H9 (cell line): ENCODE measurements around the gene NT5DC2. TPM values are rescaled to one million over a fixed set of nuclear protein-coding genes. Genes with fewer than 3 reads are reported as not detected.

Experiments
- DNase-seq: peaks from one replicate; pipeline ENCODE4 v3.0.0-alpha.2; 2017
- H2AFZ ChIP-seq: one replicate; pipeline ENCODE4 v1.6.1; 2013; ENCODE audit warnings: mild to moderate bottlenecking, low read length, control low read depth, moderate library complexity
- H2AK5ac ChIP-seq: 2 replicates; pipeline ENCODE4 v1.6.1; 2013; ENCODE audit warnings: low read length, control low read depth, mixed read lengths; ENCODE audit not compliant: insufficient read length
- H2BK120ac ChIP-seq: one replicate; pipeline ENCODE4 v1.6.1; 2013; ENCODE audit warnings: low read depth, mild to moderate bottlenecking, low read length, control low read depth, inconsistent platforms; ENCODE audit not compliant: poor library complexity, severe bottlenecking
- H2BK12ac ChIP-seq: 2 replicates; pipeline ENCODE4 v1.6.1; 2013; ENCODE audit warnings: low read length, control low read depth, mixed read lengths, low read depth; ENCODE audit not compliant: insufficient read length
- H2BK15ac ChIP-seq: 2 replicates; pipeline ENCODE4 v1.6.1; 2013; ENCODE audit warnings: low read depth, low read length, control low read depth
- H2BK20ac ChIP-seq: one replicate; pipeline ENCODE4 v1.6.1; 2013; ENCODE audit warnings: low read depth, mild to moderate bottlenecking, low read length, control low read depth, inconsistent platforms; ENCODE audit not compliant: poor library complexity, severe bottlenecking
- H2BK5ac ChIP-seq: 2 replicates; pipeline ENCODE4 v1.6.1; 2013; ENCODE audit warnings: low read length, control low read depth, mixed read lengths; ENCODE audit not compliant: insufficient read length
- H3K14ac ChIP-seq: 2 replicates; pipeline ENCODE4 v1.6.1; 2013; ENCODE audit warnings: low read length, control low read depth; ENCODE audit not compliant: insufficient read depth
- H3K18ac ChIP-seq: 2 replicates; pipeline ENCODE4 v1.6.1; 2013; ENCODE audit warnings: low read depth, mild to moderate bottlenecking, mixed read lengths, low read length, control low read depth; ENCODE audit not compliant: insufficient read length
- H3K23ac ChIP-seq: 2 replicates; pipeline ENCODE4 v1.6.1; 2013; ENCODE audit warnings: low read length, control low read depth, mixed read lengths, low read depth; ENCODE audit not compliant: insufficient read length
- H3K23me2 ChIP-seq: 2 replicates; pipeline ENCODE4 v1.6.1; 2013; ENCODE audit warnings: low read depth, mild to moderate bottlenecking, mixed read lengths, low read length, control low read depth; ENCODE audit not compliant: insufficient read length, poor library complexity, severe bottlenecking
- H3K27ac ChIP-seq: 2 replicates; pipeline ENCODE4 v1.5.1; 2013; ENCODE audit warnings: low read length, control low read depth, mixed read lengths, low read depth; ENCODE audit not compliant: insufficient read length
- H3K27me3 ChIP-seq: 2 replicates; pipeline ENCODE4 v1.6.1; 2013; ENCODE audit warnings: low read length, control low read depth, inconsistent platforms; ENCODE audit not compliant: insufficient read depth
- H3K4ac ChIP-seq: 2 replicates; pipeline ENCODE4 v1.6.1; 2013; ENCODE audit warnings: low read depth, mild to moderate bottlenecking, control low read depth, inconsistent platforms, low read length, moderate library complexity
- H3K4me1 ChIP-seq: 2 replicates; pipeline ENCODE4 v1.6.1; 2013; ENCODE audit warnings: low read length, control low read depth, inconsistent platforms; ENCODE audit not compliant: insufficient read depth
- H3K4me2 ChIP-seq: 2 replicates; pipeline ENCODE4 v1.6.1; 2013; ENCODE audit warnings: low read length, control low read depth, mixed read lengths; ENCODE audit not compliant: insufficient read length, insufficient read depth
- H3K56ac ChIP-seq: 2 replicates; pipeline ENCODE4 v1.6.1; 2013; ENCODE audit warnings: low read depth, mild to moderate bottlenecking, mixed read lengths, low read length, control low read depth; ENCODE audit not compliant: insufficient read length
- H3K79me1 ChIP-seq: 2 replicates; pipeline ENCODE4 v1.6.1; 2013; ENCODE audit warnings: low read depth, mild to moderate bottlenecking, moderate library complexity, low read length, control low read depth, inconsistent platforms; ENCODE audit not compliant: insufficient read depth, poor library complexity, severe bottlenecking
- H3K79me2 ChIP-seq: 2 replicates; pipeline ENCODE4 v1.6.1; 2013; ENCODE audit warnings: low read length, control low read depth, inconsistent platforms; ENCODE audit not compliant: insufficient read depth
- H3K9ac ChIP-seq: 2 replicates; pipeline ENCODE4 v1.6.1; 2013; ENCODE audit warnings: low read length, control low read depth, mixed read lengths; ENCODE audit not compliant: insufficient read length; ENCODE audit errors: extremely low read depth
- H3K9me3 ChIP-seq: one replicate; pipeline ENCODE4 v1.6.1; 2013; ENCODE audit warnings: low read depth, low read length, inconsistent platforms; ENCODE audit not compliant: control insufficient read depth
- H3T11ph ChIP-seq: one replicate; pipeline ENCODE4 v1.6.1; 2013; ENCODE audit warnings: mild to moderate bottlenecking, low read length, control low read depth, inconsistent platforms
- H4K20me1 ChIP-seq: one replicate; pipeline ENCODE4 v1.6.1; 2013; ENCODE audit not compliant: control insufficient read depth, insufficient read length, insufficient read depth
- H4K5ac ChIP-seq: 2 replicates; pipeline ENCODE4 v1.6.1; 2013; ENCODE audit warnings: low read depth, mild to moderate bottlenecking, mixed read lengths, low read length, control low read depth; ENCODE audit not compliant: insufficient read length
- H4K8ac ChIP-seq: replicated peaks from 2 replicates; pipeline ENCODE4 v1.6.1; 2013; ENCODE audit warnings: low read length, control low read depth, mixed read lengths, low read depth; ENCODE audit not compliant: insufficient read length
- H4K91ac ChIP-seq: 2 replicates; pipeline ENCODE4 v1.6.1; 2013; ENCODE audit warnings: low read depth, mild to moderate bottlenecking, moderate library complexity, mixed read lengths, low read length, control low read depth; ENCODE audit not compliant: insufficient read length
- H3K27ac Mint-ChIP-seq, 3 experiments: 2 replicates in 2 of 3; 3 replicates in 1 of 3; pipeline ENCODE4 v1.8.0; 2020 to 2021; ENCODE audit warnings: mixed read lengths in 3 of 3, mild to moderate bottlenecking in 1 of 3, moderate library complexity in 1 of 3
- H3K27me3 Mint-ChIP-seq: 2 replicates; pipeline ENCODE4 v1.8.0; 2021; ENCODE audit warnings: low read depth, mild to moderate bottlenecking, moderate library complexity, mixed read lengths
- H3K36me3 Mint-ChIP-seq, 3 experiments: 2 replicates in 2 of 3; 3 replicates in 1 of 3; pipeline ENCODE4 v1.8.0; 2020 to 2021; ENCODE audit warnings: low read depth in 3 of 3, mixed read lengths in 3 of 3; ENCODE audit not compliant: insufficient read depth in 1 of 3
- H3K4me1 Mint-ChIP-seq, 2 experiments: 2 replicates each; pipeline ENCODE4 v1.8.0; 2020; ENCODE audit warnings: mixed read lengths in 2 of 2
- H3K4me3 Mint-ChIP-seq, 2 experiments: 2 replicates in 1 of 2; 3 replicates in 1 of 2; pipeline ENCODE4 v1.8.0; 2020 to 2021; ENCODE audit warnings: mild to moderate bottlenecking in 2 of 2, mixed read lengths in 2 of 2, moderate library complexity in 1 of 2
- H3K9me3 Mint-ChIP-seq, 2 experiments: 2 replicates in 1 of 2; 3 replicates in 1 of 2; pipeline ENCODE4 v1.8.0; 2020; ENCODE audit warnings: mild to moderate bottlenecking in 2 of 2, mixed read lengths in 2 of 2, moderate library complexity in 1 of 2
- CTCF ChIP-seq: fragments of 200-600 bp; sonication (generic); conservative IDR thresholded peaks from 3 replicates; pipeline ENCODE4 v1.8.0; 2021; ENCODE audit warnings: antibody characterized with exemption, mild to moderate bottlenecking
- WGBS: extraction: QIAGEN DNeasy Blood & Tissue Kit; methylation state at CpG from one replicate; pipeline ENCODE4 v1.1.7; 2013; ENCODE audit warnings: missing lambda C conversion rate, low lambda C conversion rate, mixed read lengths; ENCODE audit not compliant: insufficient read length; ENCODE audit errors: extremely low coverage; 5-methylcytosine and 5-hydroxymethylcytosine counted together
- total RNA-seq: library from RNA; stranded (reverse); gene quantifications from 2 replicates; pipeline ENCODE4 v1.2.1, GENCODE V29; 2021

The NT5DC2 gene
- total RNA-seq, 1 experiment from 2014 or later, result 444 TPM

GRCh38 chr3:52534281-52535183 lies 875 bp upstream of the NT5DC2 start:
- H3K56ac ChIP-seq, result no peak overlapping the region
- peaks cover 14% of the 10 kb centered on the region; the same call in 1 of the 2 replicates for H3K79me2 ChIP-seq
- H3K23ac ChIP-seq, result no peak overlapping the region
- no peak overlapping the region for H3K4ac ChIP-seq
- H4K91ac ChIP-seq, result no peak overlapping the region
- no peak overlapping the region for H2BK120ac ChIP-seq
- H2BK20ac ChIP-seq, result no peak overlapping the region
- TF ChIP-seq CTCF, result no peak
- no peak overlapping the region for H4K5ac ChIP-seq
- no peaks in the 10 kb centered on the region for H3K9me3 Mint-ChIP-seq
- H3K27ac Mint-ChIP-seq, result peak overlapping the region; percentile 49 to 60 (median 56); a peak in 5 of 7 replicates
- H3K23me2 ChIP-seq, result peaks cover 24% of the 10 kb centered on the region
- H3K9me3 ChIP-seq, result no peaks in the 10 kb centered on the region
- H3K27me3 ChIP-seq, result no peaks in the 10 kb centered on the region
- H3K9ac ChIP-seq, result no peak overlapping the region
- no peak overlapping the region for H2AK5ac ChIP-seq
- peak overlapping the region; percentile 36 for H3K4me2 ChIP-seq
- DNase-seq, result peak; percentile 55
- H3K27me3 Mint-ChIP-seq, result no peaks in the 10 kb centered on the region
- H4K20me1 ChIP-seq, result no peaks in the 10 kb centered on the region
- no peak overlapping the region for H2BK12ac ChIP-seq
- no peak overlapping the region for H4K8ac ChIP-seq
- WGBS, result no CpG with 5 or more reads among the region's 57 CpGs
- H3K36me3 Mint-ChIP-seq, result peaks cover 12 to 28% (median 24%) of the 10 kb centered on the region in 3 experiments
- H3K18ac ChIP-seq, result no peak overlapping the region
- no peak overlapping the region for H3K27ac ChIP-seq
- H2AFZ ChIP-seq, result no peak overlapping the region
- no peak overlapping the region for H2BK15ac ChIP-seq
- H3K4me3 Mint-ChIP-seq, result peak overlapping the region; percentile 75 to 83
- H3K4me1 Mint-ChIP-seq, result peaks cover 45% of the 10 kb centered on the region in 2 experiments
- no peak overlapping the region for H2BK5ac ChIP-seq
- peak overlapping the region; percentile 15; the same call in 1 of the 2 replicates for H3K14ac ChIP-seq
- H3K79me1 ChIP-seq, result peaks cover 6% of the 10 kb centered on the region
- peaks cover 6% of the 10 kb centered on the region for H3K4me1 ChIP-seq
- H3T11ph ChIP-seq, result no peak overlapping the region
